HG03280 (cell line): ENCODE measurements around the gene ITGAL.

Experiments
- ATAC-seq: cut with Tn5 transposase; IDR thresholded peaks from one replicate; pipeline ENCODE4 v1.9.1; 2021; ENCODE audit warnings: mild to moderate bottlenecking, moderate library complexity; ENCODE audit not compliant: unreplicated experiment

The ITGAL gene

GRCh38 chr16:30567160-30567990 lies 94.8 kb downstream of the ITGAL start:
- ATAC-seq, result no peak

GRCh38 chr16:30567991-30568638 lies 95.6 kb downstream of the ITGAL start:
- peak; percentile 39 for ATAC-seq

- ATAC-seq, result no peak
Observed at GRCh38 chr16:30569281-30569680, 96.7 kb downstream of the ITGAL start.

- no peak for ATAC-seq
Observed at GRCh38 chr16:30569746-30570635, 97.4 kb downstream of the ITGAL start.

- no peak for ATAC-seq
Observed at GRCh38 chr16:30570636-30571444, 98.3 kb downstream of the ITGAL start.

- ATAC-seq, result peak; percentile 80
Observed at GRCh38 chr16:30571445-30572322, 99.1 kb downstream of the ITGAL start, which contains the start of gene ZNF688. ZNF688 (minus strand) TSS chr16:30571714; CDS start chr16:30571629, 85 bp downstream.
